GM12878 (cell line): ENCODE measurements around the gene ETV7. TPM values are rescaled to one million over a fixed set of nuclear protein-coding genes. Genes with fewer than 3 reads are reported as not detected.
"Not testable (repeated sequence)": the region's sequence is repeated elsewhere in the genome, so short reads cannot be mapped to it uniquely, and the experiment has no call there.

Experiments
- ATAC-seq: fragments of 200-7000 bp; cut with Tn5 transposase; 3 replicates; pipeline ENCODE4 v1.9.1; 2020; ENCODE audit warnings: mild to moderate bottlenecking, moderate library complexity
- BruUV-seq: library from RNA; stranded (reverse); fragments of 400-500 nt; replicated peaks from 2 replicates; lab custom pipeline; 2021; lab: Mats Ljungman, UMichigan
- CTCF ChIA-PET: fragments of 300-600 bp; sonication (Branson Sonifier 250); formaldehyde crosslinking; extraction: SDS; loops from one replicate; lab custom pipeline; 2021; ENCODE audit warnings: inconsistent platforms; lab: Yijun Ruan, JAX
- POLR2A ChIA-PET: fragments of 350-600 bp; formaldehyde crosslinking; extraction: SDS; loops from one replicate; lab custom pipeline; 2021; ENCODE audit warnings: inconsistent platforms; lab: Charles Lee
- RAD21 ChIA-PET: fragments of 300-600 bp; sonication (Branson Sonifier 250); formaldehyde crosslinking; loops from one replicate; lab custom pipeline; 2023; ENCODE audit warnings: antibody characterized with exemption; ENCODE audit not compliant: unreplicated experiment; lab: Charles Lee
- SMC1A ChIA-PET: fragments of 300-600 bp; sonication (Branson Sonifier 250); formaldehyde crosslinking; loops from one replicate; lab custom pipeline; 2023; ENCODE audit not compliant: unreplicated experiment, uncharacterized antibody; lab: Charles Lee
- DNase-seq: peaks from one replicate; pipeline ENCODE4 v3.0.0-alpha.2; 2011; ENCODE audit warnings: low read depth, low spot score
- FAIRE-seq: peaks from 3 replicates; lab custom pipeline; 2011; peaks lifted over from hg19 to GRCh38; lab: Jason Lieb, UNC
- H2AFZ ChIP-seq: 2 replicates; pipeline ENCODE4 v1.6.0; 2011; ENCODE audit warnings: low read depth, low read length, control low read depth; ENCODE audit not compliant: control insufficient read depth
- H3K27ac ChIP-seq: 2 replicates; pipeline ENCODE4 v1.5.1; 2011; ENCODE audit warnings: control low read depth; ENCODE audit not compliant: control insufficient read depth, insufficient read depth
- H3K27me3 ChIP-seq, 2 experiments: replicated peaks in 1 of 2; 2 replicates each; pipeline versions ENCODE4 v1.6.0 to v1.6.1; 2011; ENCODE audit warnings: low read length in 1 of 2; ENCODE audit not compliant: control insufficient read depth in 2 of 2, insufficient read depth in 2 of 2
- H3K36me3 ChIP-seq, 2 experiments: 2 replicates each; pipeline ENCODE4 v1.5.1; 2011; ENCODE audit warnings: low read length in 1 of 2; ENCODE audit not compliant: control insufficient read depth in 2 of 2, insufficient read depth in 2 of 2
- H3K4me1 ChIP-seq: 2 replicates; pipeline ENCODE4 v1.6.1; 2011; ENCODE audit warnings: mild to moderate bottlenecking, low read length, moderate library complexity, mixed read lengths; ENCODE audit not compliant: control insufficient read depth, insufficient read depth
- H3K4me2 ChIP-seq: 2 replicates; pipeline ENCODE4 v1.6.0; 2011; ENCODE audit warnings: control low read depth; ENCODE audit not compliant: control insufficient read depth, insufficient read depth
- H3K4me3 ChIP-seq: fragments of 200-600 bp; sonication (generic); 2 replicates; pipeline ENCODE4 v1.5.1; 2016
- H3K79me2 ChIP-seq: 2 replicates; pipeline ENCODE4 v1.6.0; 2011; ENCODE audit warnings: low read length; ENCODE audit not compliant: control insufficient read depth, insufficient read depth
- H3K9ac ChIP-seq: 2 replicates; pipeline ENCODE4 v1.8.0; 2011; ENCODE audit warnings: low read length, control low read depth, mixed read lengths; ENCODE audit not compliant: control insufficient read depth, insufficient read depth
- H3K9me3 ChIP-seq: replicated peaks from 3 replicates; pipeline ENCODE4 v1.5.1; 2011; ENCODE audit warnings: mild to moderate bottlenecking, low read length; ENCODE audit not compliant: control insufficient read depth, insufficient read depth
- H4K20me1 ChIP-seq: 2 replicates; pipeline ENCODE4 v1.6.0; 2011; ENCODE audit not compliant: control insufficient read depth, insufficient read depth
- BACH1 ChIP-seq: fragments of 450-650 bp; IDR thresholded peaks from 2 replicates; pipeline ENCODE4 v1.6.1; 2017; ENCODE audit warnings: mild to moderate bottlenecking, borderline replicate concordance
- ESRRA ChIP-seq: IDR thresholded peaks from 2 replicates; pipeline ENCODE4 v1.6.1; 2012; ENCODE audit warnings: mild to moderate bottlenecking, low read length, improper control_type of control experiment
- MYC ChIP-seq: IDR thresholded peaks from 2 replicates; pipeline ENCODE4 v1.6.1; 2011; ENCODE audit warnings: mild to moderate bottlenecking, low read length, moderate library complexity, inconsistent platforms; ENCODE audit not compliant: insufficient read depth, insufficient replicate concordance, insufficient read length, severe bottlenecking
- NR2C2 ChIP-seq: IDR thresholded peaks from 2 replicates; pipeline ENCODE4 v1.6.1; 2011; ENCODE audit warnings: borderline replicate concordance, low read depth; ENCODE audit not compliant: control insufficient read depth, insufficient read length
- SRF ChIP-seq, 2 experiments: IDR thresholded peaks; 2 replicates each; pipeline ENCODE4 v1.6.1; 2011; ENCODE audit warnings: low read depth in 2 of 2, low read length in 2 of 2, mild to moderate bottlenecking in 1 of 2, moderate library complexity in 1 of 2
- TCF7 ChIP-seq: IDR thresholded peaks from 2 replicates; pipeline ENCODE4 v1.6.1; 2014; ENCODE audit warnings: antibody characterized with exemption, borderline replicate concordance
- WGBS: methylation state at CpG from one replicate; pipeline ENCODE4 v1.1.6; 2016; ENCODE audit warnings: low lambda C conversion rate; ENCODE audit not compliant: insufficient replicate concordance, insufficient coverage; ENCODE audit errors: missing lambda C conversion rate; 5-methylcytosine and 5-hydroxymethylcytosine counted together
- in situ Hi-C: fragments of 300-500 bp; cut with MboI; formaldehyde crosslinking; loops from 9 replicates; pipeline ENCODE4 v1.14.3; 2018; ENCODE audit warnings: mixed read lengths
- intact Hi-C: fragments of 100-400 bp; cut with micrococcal nuclease; formaldehyde crosslinking; loops from one replicate; pipeline ENCODE4 v1.14.2; 2022; ENCODE audit not compliant: unreplicated experiment
- polyA plus RNA-seq, 11 experiments: library from polyadenylated mRNA; depleted of rRNA in 4 of 11; unstranded in 6 of 11; stranded (reverse) in 5 of 11; fragments of >200 nt; fragmentation: Nextera tagmentation in 4 of 11; fragmentation: Illumina TruSeq in 1 of 11; extraction: Ambion mirVana in 4 of 11; extraction: Trizol in 1 of 11; gene quantifications; 1 replicate in 1 of 11; 2 replicates in 10 of 11; pipeline versions ENCODE4 v1.2.1 to v1.2.3, GENCODE V29; 2011 to 2016; ENCODE audit warnings: inconsistent platforms in 2 of 11, missing spikeins in 2 of 11, low read depth in 1 of 11
- total RNA-seq, 4 experiments: library from RNA; depleted of rRNA in 3 of 4; stranded (reverse); fragments of >200 nt in 3 of 4; fragmentation: Illumina TruSeq in 1 of 4; extraction: Trizol in 1 of 4; gene quantifications; 2 replicates each; pipeline versions ENCODE4 v1.2.1 to v1.2.3, GENCODE V29; 2013 to 2021
- TF ChIP-seq, protein P1 (sequence below): fragments of 450-650 bp; IDR thresholded peaks from 2 replicates; pipeline ENCODE4 v1.6.1; 2017; ENCODE audit warnings: mild to moderate bottlenecking, moderate library complexity
- TF ChIP-seq, protein P2 (sequence below): fragments of 450-650 bp; IDR thresholded peaks from 2 replicates; pipeline ENCODE4 v1.6.1; 2018; ENCODE audit warnings: mild to moderate bottlenecking, low read depth, moderate library complexity; ENCODE audit not compliant: partially characterized antibody

ETV7 gene
- total and polyA plus RNA-seq, 10 of the 15 experiments (the other 5 are each of a cell fraction or from before 2014, with no cell fraction given): 0.04 to 1.8 (median 1.3) TPM

DNA sequence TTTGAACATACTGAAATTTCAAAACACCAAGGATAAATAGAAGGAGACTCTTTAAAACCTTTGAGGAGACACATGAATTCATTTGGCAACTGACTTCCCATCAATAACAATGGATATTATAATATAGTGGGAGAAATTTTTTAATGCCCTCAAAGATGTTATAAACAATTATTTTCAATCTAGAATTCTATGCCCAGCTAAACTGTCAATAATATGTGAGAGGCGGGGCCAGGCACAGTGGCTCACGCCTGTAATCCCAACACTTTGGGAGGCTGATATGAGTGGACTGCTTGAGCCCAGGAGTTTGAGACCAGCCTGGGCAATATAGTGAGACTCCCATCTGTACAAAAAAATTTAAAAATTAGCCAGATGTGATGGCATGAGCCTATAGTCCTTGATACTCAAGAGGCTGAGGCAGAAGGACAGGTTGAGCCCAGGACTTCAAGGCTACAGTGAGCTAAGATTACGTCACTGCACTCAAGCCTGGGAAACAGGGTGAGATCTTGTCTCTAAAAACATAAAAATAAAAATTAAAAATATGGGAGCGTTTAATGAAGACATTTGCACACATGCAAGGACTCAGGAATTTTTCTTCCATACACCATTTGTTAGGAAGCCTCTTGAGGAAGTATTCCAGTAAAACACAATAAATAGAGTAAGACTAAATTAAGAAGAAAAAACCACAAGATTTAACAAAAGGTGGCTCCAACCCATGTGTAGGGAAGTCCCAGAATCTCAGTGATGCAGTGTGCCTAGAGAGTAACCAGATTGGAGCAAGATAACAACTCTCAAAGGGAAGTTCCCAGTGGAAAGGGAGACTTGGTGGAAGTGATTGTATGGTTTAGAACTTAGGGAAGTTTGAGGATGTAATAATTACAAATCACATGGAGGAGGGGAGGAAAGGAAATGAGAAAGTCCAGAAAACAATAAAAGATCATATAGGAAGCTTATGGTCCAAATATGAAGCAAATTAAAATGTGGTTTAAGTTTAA lies 26.3 kb upstream of the ETV7 start (continued):
- TF ChIP-seq, protein P1, sequence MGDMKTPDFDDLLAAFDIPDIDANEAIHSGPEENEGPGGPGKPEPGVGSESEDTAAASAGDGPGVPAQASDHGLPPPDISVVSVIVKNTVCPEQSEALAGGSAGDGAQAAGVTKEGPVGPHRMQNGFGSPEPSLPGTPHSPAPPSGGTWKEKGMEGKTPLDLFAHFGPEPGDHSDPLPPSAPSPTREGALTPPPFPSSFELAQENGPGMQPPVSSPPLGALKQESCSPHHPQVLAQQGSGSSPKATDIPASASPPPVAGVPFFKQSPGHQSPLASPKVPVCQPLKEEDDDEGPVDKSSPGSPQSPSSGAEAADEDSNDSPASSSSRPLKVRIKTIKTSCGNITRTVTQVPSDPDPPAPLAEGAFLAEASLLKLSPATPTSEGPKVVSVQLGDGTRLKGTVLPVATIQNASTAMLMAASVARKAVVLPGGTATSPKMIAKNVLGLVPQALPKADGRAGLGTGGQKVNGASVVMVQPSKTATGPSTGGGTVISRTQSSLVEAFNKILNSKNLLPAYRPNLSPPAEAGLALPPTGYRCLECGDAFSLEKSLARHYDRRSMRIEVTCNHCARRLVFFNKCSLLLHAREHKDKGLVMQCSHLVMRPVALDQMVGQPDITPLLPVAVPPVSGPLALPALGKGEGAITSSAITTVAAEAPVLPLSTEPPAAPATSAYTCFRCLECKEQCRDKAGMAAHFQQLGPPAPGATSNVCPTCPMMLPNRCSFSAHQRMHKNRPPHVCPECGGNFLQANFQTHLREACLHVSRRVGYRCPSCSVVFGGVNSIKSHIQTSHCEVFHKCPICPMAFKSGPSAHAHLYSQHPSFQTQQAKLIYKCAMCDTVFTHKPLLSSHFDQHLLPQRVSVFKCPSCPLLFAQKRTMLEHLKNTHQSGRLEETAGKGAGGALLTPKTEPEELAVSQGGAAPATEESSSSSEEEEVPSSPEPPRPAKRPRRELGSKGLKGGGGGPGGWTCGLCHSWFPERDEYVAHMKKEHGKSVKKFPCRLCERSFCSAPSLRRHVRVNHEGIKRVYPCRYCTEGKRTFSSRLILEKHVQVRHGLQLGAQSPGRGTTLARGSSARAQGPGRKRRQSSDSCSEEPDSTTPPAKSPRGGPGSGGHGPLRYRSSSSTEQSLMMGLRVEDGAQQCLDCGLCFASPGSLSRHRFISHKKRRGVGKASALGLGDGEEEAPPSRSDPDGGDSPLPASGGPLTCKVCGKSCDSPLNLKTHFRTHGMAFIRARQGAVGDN: no peak
- TF ChIP-seq TCF7 (no peak), MYC (no peak), SRF (IDR thresholded peaks at IDR 0.05; ENCODE audit: low read depth in 2 of 2, low read length in 2 of 2) (no peak), ESRRA (no peak), BACH1 (no peak), NR2C2 (no peak)
- TF ChIP-seq, protein P2, sequence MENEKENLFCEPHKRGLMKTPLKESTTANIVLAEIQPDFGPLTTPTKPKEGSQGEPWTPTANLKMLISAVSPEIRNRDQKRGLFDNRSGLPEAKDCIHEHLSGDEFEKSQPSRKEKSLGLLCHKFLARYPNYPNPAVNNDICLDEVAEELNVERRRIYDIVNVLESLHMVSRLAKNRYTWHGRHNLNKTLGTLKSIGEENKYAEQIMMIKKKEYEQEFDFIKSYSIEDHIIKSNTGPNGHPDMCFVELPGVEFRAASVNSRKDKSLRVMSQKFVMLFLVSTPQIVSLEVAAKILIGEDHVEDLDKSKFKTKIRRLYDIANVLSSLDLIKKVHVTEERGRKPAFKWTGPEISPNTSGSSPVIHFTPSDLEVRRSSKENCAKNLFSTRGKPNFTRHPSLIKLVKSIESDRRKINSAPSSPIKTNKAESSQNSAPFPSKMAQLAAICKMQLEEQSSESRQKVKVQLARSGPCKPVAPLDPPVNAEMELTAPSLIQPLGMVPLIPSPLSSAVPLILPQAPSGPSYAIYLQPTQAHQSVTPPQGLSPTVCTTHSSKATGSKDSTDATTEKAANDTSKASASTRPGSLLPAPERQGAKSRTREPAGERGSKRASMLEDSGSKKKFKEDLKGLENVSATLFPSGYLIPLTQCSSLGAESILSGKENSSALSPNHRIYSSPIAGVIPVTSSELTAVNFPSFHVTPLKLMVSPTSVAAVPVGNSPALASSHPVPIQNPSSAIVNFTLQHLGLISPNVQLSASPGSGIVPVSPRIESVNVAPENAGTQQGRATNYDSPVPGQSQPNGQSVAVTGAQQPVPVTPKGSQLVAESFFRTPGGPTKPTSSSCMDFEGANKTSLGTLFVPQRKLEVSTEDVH: no peak
- TF ChIP-seq, all 136 proteins: peak for 0

DNA sequence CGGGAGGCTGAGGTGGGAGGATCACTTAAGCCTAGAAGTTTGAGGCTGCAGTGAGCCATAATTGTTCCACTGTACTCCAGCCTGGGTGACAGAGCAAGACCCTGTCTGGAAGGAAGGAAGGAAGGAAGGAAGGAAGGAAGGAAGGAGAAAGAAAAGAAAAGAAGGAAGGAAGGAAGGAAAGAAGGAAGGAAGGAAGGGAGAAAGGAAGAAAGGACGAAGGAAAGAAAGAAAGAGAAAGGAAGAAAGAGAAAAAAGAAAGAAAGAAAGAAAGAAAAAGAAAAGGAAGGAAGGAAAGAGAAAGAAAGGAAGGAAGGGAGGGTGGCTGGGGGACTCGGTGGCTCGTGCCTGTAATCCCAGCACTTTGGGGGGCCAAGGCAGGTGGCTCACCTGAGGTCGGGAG lies 22.2 kb upstream of the ETV7 start:
- H3K9ac ChIP-seq, H3K36me3 ChIP-seq, H3K4me1 ChIP-seq, H3K79me2 ChIP-seq, DNase-seq, H3K27me3 ChIP-seq, ATAC-seq, SMC1A ChIA-PET, intact Hi-C loops, BruUV-seq, H2AFZ ChIP-seq, CTCF ChIA-PET, RAD21 ChIA-PET, H3K9me3 ChIP-seq, FAIRE-seq, H3K4me2 ChIP-seq, H3K27ac ChIP-seq, H3K4me3 ChIP-seq, H4K20me1 ChIP-seq, in situ Hi-C loops, POLR2A ChIA-PET: not testable (repeated sequence)
- 22% methylated on average over 4 of the region's 5 CpGs for WGBS
